Measurements from ENCODE around the gene ILDR2.

Gene ILDR2

GRCh38 chr1:166953491-166953890, 21.8 kb downstream of the ILDR2 start (continued):
- TF ChIP-seq ZBTB7A (tag by site-specific recombination; IDR thresholded peaks at IDR 0.05; ENCODE audit: low read depth) (no peak), WT1 (tag by site-specific recombination; IDR thresholded peaks at IDR 0.05) (no peak)

DNA sequence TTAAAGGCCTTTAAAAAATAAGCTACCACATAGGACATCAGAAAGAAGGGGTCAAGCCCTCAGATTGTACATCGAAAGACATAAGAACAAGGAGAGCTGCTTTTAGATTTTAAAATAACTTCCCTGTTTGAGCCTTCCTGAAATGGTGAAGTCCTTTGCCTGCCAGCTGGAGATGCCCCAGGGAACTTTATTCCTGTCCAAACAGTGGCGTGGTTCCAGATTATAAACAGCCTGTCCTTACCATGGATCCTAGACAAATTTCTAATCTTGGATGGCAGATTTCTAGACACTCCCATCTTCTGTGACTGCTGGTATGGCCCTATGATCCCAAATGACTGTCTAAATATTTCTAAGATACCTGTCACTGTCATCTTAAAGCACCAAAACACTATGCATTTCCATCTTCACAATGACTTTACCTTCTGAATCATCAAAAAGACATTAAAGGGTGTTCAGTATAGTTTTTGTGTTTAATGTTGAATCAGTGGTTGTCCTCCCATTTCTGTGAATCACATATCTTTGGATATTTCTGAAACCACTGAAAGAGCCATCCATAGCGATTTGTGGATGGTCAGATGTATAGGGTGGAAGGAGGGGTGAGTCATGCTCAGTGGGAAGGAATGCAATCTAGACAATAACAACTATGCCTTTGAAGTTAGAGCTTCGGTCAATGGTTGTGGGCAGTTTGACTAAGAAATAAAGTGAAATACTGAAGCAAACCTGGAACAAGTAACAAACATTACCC, 23.2 kb downstream of the ILDR2 start:
- H3K27ac ChIP-seq (ENCODE audit: extremely low read depth, low read depth, low read length) = no peak overlapping the region
- no peaks in the 10 kb centered on the region for H3K36me3 ChIP-seq (ENCODE audit: control insufficient read depth in 2 of 2, insufficient read depth in 1 of 2, low read length in 2 of 2)
- CTCF ChIA-PET = interaction anchor here (1.3 to 1.4 kb wide), 2 partner anchors 42 to 107 kb away, joined by 3 to 7 read pairs; no protein-coding TSS in a partner anchor
- H3K4me3 ChIP-seq (ENCODE audit: low read depth, low read length) = no peak overlapping the region
- no peaks in the 10 kb centered on the region for H3K9me3 ChIP-seq (ENCODE audit: control insufficient read depth, insufficient read depth, low read depth, low read length)
- POLR2A ChIA-PET = interaction anchor here (0.5 kb wide), 1 partner anchor 70 kb away, joined by 3 read pairs; no protein-coding TSS in a partner anchor
- H3K4me1 ChIP-seq (ENCODE audit: control insufficient read depth, insufficient read depth, low read length) = peaks cover 13% of the 10 kb centered on the region; the same call in 1 of the 2 replicates
- TF ChIP-seq EGR2 (tag by site-specific recombination; IDR thresholded peaks at IDR 0.05; ENCODE audit: low read depth) (peak; percentile 76), ZNF354C (tag by site-specific recombination; IDR thresholded peaks at IDR 0.05; ENCODE audit: borderline replicate concordance, low read depth) (no peak), ZNF37A (tag by site-specific recombination; IDR thresholded peaks at IDR 0.05) (no peak), ZNF426 (tag by site-specific recombination; IDR thresholded peaks at IDR 0.05) (no peak), SCRT1 (tag by site-specific recombination; IDR thresholded peaks at IDR 0.05; ENCODE audit: borderline replicate concordance) (no peak), YY2 (tag by site-specific recombination; IDR thresholded peaks at IDR 0.05) (no peak), ZNF513 (tag by site-specific recombination; IDR thresholded peaks at IDR 0.05) (no peak), TCF7L2 (IDR thresholded peaks at IDR 0.05; ENCODE audit: borderline replicate concordance, low read depth, low read length) (peak; percentile 66; the same call in 1 of the 2 replicates), ZNF311 (tag by site-specific recombination; IDR thresholded peaks at IDR 0.05; ENCODE audit: borderline replicate concordance) (no peak), REPIN1 (tag by site-specific recombination; IDR thresholded peaks at IDR 0.05; ENCODE audit: low read depth) (no peak), ZNF335 (tag by site-specific recombination; conservative IDR thresholded peaks at IDR 0.05) (no peak), ZNF777 (tag by site-specific recombination; IDR thresholded peaks at IDR 0.05; ENCODE audit: borderline replicate concordance) (no peak), YY1 (tag by site-specific recombination; IDR thresholded peaks at IDR 0.05) (no peak), ZNF660 (tag by site-specific recombination; IDR thresholded peaks at IDR 0.05) (0 out of 2 replicates have a peak, but pooled peaks have one; percentile 23), ZNF621 (tag by site-specific recombination; IDR thresholded peaks at IDR 0.05) (no peak), ZNF221 (tag by site-specific recombination; IDR thresholded peaks at IDR 0.05; ENCODE audit: borderline replicate concordance) (no peak), ZNF776 (tag by site-specific recombination; IDR thresholded peaks at IDR 0.05; ENCODE audit: borderline replicate concordance) (no peak), PRDM10 (tag by site-specific recombination; IDR thresholded peaks at IDR 0.05) (peak; percentile 76)
- TF ChIP-seq, protein P1, sequence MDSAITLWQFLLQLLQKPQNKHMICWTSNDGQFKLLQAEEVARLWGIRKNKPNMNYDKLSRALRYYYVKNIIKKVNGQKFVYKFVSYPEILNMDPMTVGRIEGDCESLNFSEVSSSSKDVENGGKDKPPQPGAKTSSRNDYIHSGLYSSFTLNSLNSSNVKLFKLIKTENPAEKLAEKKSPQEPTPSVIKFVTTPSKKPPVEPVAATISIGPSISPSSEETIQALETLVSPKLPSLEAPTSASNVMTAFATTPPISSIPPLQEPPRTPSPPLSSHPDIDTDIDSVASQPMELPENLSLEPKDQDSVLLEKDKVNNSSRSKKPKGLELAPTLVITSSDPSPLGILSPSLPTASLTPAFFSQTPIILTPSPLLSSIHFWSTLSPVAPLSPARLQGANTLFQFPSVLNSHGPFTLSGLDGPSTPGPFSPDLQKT (IDR thresholded peaks at IDR 0.05; ENCODE audit: borderline replicate concordance, low read depth, low read length) = no peak
- TF ChIP-seq, protein P2, sequence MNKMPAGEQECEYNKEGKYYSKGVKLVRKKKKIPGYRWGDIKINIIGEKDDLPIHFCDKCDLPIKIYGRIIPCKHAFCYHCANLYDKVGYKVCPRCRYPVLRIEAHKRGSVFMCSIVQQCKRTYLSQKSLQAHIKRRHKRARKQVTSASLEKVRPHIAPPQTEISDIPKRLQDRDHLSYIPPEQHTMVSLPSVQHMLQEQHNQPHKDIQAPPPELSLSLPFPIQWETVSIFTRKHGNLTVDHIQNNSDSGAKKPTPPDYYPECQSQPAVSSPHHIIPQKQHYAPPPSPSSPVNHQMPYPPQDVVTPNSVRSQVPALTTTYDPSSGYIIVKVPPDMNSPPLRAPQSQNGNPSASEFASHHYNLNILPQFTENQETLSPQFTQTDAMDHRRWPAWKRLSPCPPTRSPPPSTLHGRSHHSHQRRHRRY (tag by site-specific recombination; IDR thresholded peaks at IDR 0.05) = no peak
- TF ChIP-seq, protein P3, sequence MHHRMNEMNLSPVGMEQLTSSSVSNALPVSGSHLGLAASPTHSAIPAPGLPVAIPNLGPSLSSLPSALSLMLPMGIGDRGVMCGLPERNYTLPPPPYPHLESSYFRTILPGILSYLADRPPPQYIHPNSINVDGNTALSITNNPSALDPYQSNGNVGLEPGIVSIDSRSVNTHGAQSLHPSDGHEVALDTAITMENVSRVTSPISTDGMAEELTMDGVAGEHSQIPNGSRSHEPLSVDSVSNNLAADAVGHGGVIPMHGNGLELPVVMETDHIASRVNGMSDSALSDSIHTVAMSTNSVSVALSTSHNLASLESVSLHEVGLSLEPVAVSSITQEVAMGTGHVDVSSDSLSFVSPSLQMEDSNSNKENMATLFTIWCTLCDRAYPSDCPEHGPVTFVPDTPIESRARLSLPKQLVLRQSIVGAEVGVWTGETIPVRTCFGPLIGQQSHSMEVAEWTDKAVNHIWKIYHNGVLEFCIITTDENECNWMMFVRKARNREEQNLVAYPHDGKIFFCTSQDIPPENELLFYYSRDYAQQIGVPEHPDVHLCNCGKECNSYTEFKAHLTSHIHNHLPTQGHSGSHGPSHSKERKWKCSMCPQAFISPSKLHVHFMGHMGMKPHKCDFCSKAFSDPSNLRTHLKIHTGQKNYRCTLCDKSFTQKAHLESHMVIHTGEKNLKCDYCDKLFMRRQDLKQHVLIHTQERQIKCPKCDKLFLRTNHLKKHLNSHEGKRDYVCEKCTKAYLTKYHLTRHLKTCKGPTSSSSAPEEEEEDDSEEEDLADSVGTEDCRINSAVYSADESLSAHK (tag by site-specific recombination; IDR thresholded peaks at IDR 0.05) = no peak
- TF ChIP-seq, protein P4, sequence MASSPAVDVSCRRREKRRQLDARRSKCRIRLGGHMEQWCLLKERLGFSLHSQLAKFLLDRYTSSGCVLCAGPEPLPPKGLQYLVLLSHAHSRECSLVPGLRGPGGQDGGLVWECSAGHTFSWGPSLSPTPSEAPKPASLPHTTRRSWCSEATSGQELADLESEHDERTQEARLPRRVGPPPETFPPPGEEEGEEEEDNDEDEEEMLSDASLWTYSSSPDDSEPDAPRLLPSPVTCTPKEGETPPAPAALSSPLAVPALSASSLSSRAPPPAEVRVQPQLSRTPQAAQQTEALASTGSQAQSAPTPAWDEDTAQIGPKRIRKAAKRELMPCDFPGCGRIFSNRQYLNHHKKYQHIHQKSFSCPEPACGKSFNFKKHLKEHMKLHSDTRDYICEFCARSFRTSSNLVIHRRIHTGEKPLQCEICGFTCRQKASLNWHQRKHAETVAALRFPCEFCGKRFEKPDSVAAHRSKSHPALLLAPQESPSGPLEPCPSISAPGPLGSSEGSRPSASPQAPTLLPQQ (tag by site-specific recombination; IDR thresholded peaks at IDR 0.05) = no peak

All from HEK293 (cell line).